ENCODE measurements around the gene PTPRS.

GRCh38 chr19:5313307-5313706 lies 27.3 kb downstream of the PTPRS start:
- TF ChIP-seq EZH2 (optimal IDR thresholded peaks at IDR 0.05; ENCODE audit: low read depth, low read length): no peak
- TF ChIP-seq CTCF (IDR thresholded peaks at IDR 0.05; ENCODE audit: low read length): no peak
- no peak for TF ChIP-seq EZH2phosphoT487 (IDR thresholded peaks at IDR 0.05; ENCODE audit: low read length)

All from MM.1S (cell line).